Ureter (tissue), 1 donor: Measurements from ENCODE around the gene VAMP5. TPM values are rescaled to one million over a fixed set of nuclear protein-coding genes. Genes with fewer than 3 reads are reported as not detected.
"Not testable (repeated sequence)": the region's sequence is repeated elsewhere in the genome, so short reads cannot be mapped to it uniquely, and the experiment has no call there.

Experiments used
- DNase-seq: peaks from one replicate; pipeline ENCODE4 v3.0.0-alpha.2; 2020; ENCODE audit warnings: low spot score
- total RNA-seq: library from RNA; stranded (reverse); gene quantifications from one replicate; pipeline ENCODE4 v1.2.4, GENCODE V29; 2023
- donor health status: DM: yes; HTN: yes; CAD: no.

The VAMP5 gene
- total RNA-seq, 1 donor from 2014 or later = 32.8 TPM

DNA sequence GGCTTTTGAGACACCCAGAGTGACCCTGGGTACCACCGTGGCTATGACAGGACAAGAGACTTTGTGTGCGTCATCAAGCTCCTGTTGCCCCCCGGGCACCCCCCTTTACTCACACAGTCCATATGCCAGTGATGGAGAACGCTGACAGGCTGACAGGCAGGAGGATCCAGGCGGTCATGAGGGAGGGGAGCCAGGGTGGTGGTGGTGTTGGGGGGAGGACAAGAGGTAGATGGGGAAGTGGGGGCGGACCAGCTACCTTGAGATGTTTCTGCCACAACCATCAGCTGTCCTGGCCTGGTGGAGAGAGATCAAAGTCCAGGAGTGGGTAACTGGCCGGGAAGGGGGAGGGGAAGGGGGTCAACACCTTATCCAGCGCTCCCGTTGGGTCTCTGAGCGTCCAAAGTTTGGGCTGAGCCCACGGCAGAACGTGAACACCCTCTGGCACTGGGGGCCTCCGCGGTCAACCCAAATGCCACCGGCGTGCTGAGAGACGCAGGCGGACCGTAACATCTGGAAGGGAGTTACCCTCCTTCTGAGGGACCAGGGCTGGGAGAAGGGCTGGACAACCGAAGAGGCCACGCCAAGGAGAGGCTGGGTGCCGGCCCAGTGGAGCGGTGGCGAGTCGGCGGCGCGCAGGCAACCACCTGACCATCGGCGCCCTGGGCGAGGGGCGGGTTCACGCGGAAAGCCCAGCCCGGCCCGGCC lies 17.7 kb downstream of the VAMP5 start:
- peak; percentile 67 for DNase-seq

DNA sequence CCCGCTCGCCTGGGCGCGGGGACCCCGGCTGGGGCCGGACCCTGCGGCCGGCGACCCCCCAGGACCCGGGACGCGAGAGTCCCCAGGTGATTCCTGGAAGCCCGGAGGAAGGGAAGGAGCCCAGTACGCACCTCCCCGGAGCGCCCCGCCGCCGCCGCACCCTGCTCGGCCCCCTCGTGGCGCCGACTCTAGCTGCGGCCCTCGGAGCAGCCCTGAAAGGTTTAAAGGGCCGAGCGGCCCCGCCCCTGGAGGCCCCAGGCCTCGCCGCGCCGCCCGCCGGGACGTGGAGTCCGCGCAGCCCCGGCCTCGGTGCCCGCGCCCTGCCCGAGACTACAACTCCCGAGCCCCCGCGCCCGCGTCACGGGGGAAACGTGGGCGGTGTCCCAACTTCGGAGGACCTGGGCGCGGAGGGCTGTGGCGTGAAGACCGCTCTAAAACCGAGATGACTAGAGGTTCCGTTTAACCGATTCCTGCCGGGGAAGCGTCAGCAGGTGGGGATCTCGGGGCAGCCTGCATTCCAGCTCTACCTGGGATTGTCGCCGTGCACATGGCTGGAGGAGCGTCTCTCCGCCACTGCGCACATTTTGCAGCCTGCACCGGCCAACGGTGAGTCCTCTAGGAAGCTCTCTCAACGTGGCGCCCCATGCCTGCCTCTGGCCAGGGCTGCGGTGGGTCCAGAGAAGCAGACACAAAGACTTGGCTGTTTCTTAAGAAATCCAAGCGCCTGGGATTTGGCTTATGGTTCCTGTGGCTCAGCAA lies 18.4 kb downstream of the VAMP5 start, which contains the start of gene TMEM150A:
TMEM150A (minus strand) TSS at position 223 of the 759 bp plus-strand sequence. CDS start 750 bp downstream, outside the sequence.
- DNase-seq = peak; percentile 94

DNA sequence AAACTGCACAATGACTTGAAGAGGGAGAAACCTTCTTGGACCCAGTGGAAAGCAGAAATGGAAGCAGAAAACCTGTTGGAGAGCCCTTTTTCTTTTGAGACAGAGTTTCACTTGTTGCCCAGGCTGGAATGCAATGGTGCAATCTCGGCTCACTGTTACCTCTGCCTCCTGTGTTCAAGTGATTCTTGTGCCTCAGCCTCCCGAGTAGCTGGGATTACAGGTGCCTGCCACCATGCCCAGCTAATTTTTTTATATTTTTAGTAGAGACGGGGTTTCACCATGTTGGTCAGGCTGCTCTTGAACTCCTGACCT lies 19.9 kb downstream of the VAMP5 start:
- DNase-seq = not testable (repeated sequence)

DNA sequence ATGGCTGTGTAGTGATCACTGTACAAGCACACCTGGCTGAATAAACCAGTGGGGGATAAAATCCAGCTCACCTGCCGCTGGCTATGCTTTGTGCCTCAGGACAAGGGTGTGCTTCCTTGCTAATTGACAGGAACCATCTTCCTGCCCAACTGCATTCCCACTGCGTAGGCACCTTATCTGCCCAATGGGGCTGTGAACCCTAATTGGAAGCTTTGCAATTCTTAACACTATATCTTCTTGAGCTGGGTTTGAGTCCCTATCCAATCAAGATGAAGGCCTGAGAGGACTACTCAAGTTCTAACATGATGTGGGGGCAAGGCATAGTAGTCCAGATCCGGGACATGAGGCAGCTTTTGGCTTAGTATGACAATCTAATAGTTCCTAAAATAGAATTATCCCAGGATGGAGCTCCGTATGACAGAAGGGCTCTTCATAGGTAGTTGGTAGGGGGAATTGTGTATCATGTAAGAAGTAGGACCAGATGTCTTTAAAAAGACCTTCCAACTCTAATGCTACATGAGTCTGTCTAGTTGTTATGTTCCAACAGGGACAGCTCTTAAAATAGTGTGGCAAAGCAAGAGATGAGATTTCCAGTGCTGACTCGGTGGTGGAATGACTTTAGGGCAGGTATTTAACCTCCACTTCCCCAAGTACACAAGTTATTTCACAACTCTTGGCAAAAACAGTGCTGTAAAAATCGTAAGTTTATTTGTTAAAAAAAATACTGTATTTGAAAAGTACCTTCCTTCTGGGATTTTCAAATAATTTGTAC lies 20.5 kb downstream of the VAMP5 start:
- no peak for DNase-seq

DNA sequence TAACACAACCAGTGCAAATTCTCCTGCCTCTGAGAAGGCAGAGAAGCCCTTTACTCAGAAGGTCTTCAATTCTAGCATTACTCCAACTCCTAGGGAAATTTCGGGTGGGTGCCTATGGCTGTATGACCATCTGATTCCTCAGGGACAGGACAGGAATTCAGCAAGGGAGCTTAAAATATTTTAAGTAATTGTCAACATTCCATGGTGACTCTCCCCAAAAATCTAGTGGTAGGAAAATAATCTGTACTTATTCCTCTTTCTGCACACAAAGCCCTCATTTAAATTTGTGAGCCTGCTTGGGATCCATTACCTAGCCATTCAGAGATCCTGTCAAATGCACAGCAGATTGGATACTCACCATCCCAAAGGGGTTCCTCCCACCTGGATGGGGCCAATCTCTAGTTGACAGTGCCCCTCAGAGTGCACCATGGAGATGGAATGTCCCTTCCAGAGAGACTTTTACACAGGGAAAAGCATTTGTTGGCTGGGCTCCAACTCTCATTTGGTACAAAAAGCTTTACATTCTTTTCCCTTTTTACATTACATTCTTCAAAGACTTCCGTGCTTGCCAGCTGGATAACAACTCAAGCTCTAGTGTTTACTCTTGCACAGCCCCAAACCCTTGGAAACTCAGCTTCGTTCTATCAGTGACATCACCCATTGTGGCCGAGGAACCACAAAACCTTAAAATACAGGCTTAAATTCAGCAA lies 21.3 kb downstream of the VAMP5 start:
- no peak for DNase-seq

DNA sequence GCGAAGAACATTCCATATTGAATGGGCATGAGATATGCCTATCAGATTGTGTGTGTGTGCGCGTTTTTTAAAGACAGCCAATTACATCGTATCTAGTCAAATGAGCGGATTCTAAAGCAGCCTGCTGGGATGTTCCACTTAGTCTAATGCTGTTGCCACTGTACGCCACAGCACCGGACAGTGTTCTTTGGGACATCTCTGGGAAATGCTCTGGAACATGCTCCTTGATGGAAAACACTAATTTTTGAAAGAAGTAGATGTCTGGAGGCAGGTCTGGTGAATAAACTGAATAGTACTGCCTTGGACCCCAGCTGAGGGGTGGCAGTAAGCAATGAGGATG lies 21.9 kb downstream of the VAMP5 start:
- DNase-seq = no peak

DNA sequence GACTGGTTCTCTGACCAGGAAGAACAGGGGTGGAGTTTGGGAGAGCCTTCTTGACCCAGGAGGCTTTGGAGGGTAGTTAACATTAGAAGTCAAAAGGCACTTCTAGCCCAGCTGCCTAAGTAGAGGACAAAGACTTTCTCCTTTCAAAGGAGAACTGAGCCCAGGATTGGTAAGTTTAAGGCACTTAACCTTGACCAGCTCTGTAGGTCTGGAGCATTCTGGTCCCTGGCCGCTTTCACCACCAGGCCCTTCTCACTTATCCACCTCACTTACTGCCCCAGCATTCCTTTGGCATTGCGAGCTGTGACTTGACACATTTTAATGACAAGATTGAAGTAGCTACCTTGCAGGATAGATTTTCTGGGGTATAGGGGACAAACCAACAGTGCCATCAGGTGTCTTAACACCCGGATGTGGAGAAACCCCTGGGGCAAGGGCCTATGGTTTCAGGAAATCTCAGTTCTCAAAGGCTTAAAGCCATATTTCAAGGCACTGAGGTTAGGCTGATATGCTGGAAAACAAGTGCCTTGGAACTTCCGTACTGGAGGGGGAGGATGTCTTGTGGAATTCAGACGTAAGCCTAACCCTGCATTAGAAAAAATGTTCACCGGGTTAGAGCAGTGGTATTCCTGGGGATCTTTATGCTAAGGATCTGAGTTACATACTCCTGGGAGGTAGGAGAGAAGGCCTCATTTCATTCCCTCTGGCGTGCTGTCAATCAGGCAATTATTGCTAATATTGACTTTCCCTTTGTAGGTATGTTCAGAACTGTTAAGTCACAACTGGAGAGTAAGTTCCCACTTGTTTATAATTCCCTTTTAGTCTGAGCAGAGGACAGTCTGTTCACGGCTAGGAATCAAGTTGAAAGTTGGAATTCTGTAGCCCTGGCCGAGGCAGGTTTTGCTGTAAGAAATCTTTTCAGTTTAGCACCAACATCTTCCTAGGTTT lies 23.3 kb downstream of the VAMP5 start:
- no peak for DNase-seq

DNA sequence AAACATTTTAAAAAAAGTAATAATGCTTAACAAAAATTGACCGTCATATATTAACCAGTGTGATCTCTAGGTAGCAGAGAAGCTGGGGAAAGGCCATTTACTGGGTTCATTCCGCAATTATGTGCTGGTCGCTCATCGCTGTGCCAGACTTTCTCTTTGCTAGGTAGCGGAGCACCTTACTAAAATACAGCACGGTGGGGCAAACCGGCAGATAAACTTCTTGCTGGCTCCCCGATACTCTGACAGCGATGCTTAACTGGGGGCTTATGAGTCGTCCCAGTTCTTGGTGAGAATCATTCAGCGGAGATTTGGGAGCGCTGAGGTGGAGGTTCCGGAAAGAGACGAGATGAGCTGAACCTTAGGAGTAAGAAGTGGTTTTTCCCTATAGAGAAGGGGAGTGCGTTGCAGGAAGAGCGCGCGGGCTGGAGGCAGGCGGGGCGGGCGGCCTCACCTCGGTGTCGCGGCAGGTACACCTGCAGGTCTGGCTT lies 27.0 kb downstream of the VAMP5 start:
- no peak for DNase-seq

DNA sequence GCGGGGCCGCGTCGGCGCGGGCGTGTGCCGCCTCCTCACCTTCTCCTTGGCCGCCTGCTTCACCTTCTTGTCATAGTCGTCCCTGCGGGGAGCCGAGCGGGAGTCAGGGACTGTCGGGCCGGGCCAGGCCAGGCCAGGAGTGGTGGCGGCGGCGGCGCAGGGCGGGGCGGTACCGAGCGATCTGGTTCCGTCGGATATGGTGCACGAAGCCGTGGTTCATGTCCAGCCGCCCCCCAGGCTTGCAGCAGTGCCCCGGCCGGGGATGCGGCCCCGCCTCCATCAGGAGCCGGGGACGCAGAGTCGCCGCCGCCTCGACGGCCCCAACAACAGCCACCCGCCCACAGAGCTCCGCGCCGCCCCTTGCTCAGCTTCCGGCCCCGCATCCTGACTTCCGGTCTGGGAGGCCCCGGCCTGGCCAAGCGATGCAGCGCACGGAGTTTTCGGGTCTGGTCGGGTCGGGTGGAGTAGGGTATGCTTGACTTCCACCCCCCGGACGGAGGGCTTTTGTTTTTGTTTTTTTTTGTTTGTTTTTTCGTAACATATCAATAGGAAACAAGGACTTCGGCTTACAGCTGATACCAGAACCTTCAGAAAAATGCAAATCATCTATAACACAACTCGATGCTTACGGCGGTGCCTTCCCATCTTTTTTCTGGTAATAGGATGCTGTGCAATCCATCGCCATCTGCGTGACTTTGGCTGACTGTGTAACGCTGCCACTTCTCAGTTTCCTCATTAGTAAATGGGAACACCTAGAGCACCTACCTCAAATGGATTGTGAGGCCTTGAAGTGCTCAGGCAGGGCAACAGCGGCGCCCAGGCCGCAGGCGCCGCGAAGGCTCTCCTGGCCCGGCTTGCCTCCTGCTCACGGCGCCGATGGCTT lies 27.7 kb downstream of the VAMP5 start, which contains the start of gene C2orf68:
C2orf68 (minus strand) TSS at position 362 of the 883 bp plus-strand sequence; CDS start at position 280, 82 bp downstream.
- DNase-seq = peak; percentile 94

DNA sequence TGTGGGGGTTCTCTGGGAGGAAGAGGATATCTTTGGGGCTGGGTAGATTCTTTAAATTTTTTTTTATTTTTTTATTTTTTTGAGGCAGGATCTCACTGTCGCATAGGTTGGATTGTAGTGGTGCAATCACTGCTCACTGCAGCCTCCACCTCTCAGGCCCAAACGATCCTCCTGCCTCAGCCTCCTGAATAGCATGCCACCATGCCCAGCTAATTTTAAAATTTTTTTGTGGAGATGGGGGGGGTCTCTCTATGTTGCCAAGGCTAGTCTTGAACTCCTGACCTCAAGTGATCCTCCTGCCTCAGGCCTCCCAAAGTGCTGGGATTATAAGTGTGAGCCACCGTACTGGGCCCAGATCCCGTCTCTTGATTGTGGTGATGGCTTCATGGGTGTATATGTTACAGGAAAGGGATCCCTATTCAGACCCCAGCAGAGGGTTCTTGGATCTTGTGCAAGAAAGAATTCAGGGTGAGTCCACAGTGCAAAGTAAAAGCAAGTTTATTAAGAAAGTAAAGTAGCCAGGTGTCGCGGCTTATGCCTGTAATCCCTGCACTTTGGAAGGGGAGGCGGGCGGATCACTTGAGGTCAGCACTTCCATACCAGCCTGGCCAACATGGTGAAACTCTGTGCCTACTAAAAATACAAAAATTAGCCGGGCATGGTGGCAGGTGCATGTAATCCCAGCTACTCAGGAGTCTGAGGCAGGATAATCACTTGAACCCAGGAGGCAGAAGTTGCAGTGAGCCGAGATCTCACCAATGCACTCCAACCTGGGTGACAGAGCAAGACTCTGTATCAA lies 29.7 kb downstream of the VAMP5 start:
- no peak for DNase-seq

DNA sequence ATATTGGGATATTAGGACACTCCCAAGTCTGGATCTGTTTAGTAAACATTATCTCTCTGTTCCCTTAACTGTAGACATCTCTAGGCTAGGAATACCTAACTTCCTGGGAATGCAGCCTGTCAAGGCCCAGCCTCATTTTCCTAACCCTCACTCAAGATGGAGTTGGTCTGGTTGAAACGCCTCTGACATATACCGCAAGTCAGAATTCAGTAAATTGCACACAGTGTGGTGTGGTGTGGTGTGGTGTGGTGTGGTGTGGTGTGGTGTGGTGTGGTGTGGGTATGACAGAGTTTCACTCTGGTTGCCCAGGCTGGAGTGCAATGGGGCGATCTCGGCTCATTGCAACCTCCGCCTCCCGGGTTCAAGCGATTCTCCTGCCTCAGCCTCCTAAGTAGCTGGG lies 30.5 kb downstream of the VAMP5 start:
- DNase-seq = not testable (repeated sequence)

DNA sequence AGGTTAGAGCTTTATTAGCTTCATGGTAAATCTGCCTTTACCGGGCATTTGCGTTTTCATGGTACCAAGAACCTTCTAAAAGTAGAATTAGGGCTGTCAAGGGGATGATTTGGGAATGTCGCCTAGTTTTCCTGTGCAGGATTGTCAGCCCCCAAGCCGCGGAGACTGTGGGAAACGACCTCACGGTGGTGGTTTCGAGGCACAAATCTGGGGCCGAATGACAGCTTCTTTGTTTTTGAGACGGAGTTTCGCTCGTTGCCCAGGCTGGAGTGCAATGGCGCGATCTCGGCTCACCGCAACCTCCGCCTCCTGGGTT lies 31.1 kb downstream of the VAMP5 start:
- DNase-seq = no peak

DNA sequence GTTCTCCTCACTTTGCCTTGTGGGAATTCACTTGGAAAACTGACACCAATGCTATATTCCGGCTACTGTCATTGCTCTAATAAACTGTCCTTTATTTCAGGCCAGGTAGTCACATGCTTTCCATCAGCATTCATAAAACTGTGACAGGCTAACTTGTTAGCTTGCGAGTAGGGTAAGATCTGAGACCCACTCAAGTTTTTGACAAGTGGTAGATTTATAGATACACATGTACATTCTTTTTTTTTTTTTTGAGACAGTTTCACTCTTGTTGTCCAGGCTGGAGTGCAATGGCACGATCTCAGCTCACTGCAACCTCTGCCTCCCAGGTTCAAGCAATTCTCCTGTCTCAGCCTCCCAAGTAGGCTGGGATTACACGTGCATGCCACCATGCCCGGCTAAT lies 33.5 kb downstream of the VAMP5 start:
- DNase-seq = not testable (repeated sequence)

DNA sequence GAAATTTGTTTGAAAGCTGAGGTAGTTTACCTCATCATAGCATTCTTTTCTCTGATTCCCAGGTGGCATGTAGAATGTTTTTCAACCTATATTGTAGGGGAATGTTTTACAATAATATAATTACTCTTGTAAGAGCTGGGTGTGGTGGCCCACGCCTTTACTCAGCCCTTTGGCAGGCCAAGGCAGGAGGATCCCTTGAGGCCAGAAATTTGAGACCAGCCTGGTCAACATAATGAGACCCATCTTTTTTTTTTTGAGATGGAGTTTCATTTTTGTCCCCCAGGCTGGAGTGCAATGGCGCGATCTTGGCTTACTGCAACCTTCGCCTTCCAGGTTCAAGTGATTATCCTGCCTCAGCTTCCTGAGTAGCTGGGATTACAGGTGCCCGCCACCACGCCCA lies 35.4 kb downstream of the VAMP5 start:
- DNase-seq = no peak

DNA sequence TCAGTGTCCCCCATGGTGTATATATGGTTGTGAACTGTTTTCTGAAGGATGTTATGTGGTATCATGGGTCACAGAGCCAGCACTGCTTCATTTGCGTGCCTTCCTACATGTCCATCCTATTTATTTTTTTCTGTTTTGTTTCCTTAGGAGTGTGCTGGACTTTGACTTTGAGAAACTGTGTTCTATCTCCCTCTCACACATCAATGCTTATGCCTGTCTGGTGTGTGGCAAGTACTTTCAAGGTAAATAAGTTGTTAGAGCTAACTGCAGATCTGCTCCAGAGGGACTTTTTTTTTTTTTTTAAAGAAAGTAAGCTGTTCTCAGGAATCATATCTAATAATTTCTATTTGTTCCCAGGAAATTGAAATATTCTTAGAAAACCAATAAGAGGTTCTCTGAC lies 37.1 kb downstream of the VAMP5 start:
- no peak for DNase-seq

DNA sequence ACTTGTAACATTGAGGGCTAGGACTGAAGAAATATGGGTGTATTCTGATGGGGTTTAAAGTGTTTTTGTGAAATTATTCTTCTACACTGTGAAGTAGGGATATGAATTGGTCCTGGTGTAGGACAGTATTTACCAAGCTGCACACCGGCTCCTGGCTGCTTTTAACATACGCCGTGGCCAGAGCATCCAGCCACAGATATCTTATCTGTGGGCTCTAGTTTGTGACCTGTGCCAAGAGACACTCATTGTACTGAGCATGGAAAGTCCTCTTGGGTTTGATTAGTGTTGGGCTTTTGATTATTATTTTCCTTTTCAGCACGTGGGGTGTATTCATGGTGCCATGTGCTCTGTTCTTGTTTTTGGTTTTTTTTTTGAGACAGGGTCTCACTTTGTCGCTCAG lies 39.8 kb downstream of the VAMP5 start:
- no peak for DNase-seq

DNA sequence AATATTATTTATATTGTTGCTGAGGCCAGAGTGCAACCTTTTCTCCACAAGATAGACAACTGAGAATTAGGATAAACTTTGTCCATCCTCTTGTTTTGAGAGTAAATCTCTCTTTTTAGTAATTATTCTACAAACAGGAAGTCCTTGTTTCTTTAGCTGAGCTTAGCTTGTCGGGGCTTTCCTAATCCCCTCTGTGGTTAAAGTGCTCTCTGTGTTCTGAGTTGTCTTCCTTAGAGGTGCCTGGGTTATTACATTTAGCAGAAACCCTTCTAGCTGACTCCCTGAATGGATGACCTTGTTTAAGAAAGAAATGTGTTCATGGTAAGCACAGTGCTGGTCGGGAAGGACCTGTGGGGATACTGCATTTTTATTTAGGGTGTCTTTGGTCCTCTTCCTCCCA lies 44.4 kb downstream of the VAMP5 start:
- DNase-seq = no peak

DNA sequence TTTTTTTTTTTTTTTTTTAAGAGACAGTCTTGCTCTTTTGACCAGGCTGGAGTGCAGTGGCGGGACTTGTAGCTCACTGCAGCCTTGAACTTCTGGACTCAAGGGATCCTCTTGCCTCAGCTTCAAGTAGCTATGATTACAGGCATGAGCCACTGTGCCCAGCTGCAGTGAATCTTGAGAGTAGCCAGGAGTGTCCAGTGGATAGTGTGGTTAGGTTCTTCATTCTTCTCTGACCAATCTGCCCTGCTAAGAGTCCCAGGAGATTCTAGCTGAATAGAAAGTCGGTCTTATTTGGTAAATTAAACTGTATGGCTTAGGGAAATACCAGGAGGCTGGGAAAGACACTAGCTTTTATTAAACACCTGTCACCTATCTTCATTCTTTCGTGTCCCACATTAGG lies 47.1 kb downstream of the VAMP5 start:
- DNase-seq = no peak

DNA sequence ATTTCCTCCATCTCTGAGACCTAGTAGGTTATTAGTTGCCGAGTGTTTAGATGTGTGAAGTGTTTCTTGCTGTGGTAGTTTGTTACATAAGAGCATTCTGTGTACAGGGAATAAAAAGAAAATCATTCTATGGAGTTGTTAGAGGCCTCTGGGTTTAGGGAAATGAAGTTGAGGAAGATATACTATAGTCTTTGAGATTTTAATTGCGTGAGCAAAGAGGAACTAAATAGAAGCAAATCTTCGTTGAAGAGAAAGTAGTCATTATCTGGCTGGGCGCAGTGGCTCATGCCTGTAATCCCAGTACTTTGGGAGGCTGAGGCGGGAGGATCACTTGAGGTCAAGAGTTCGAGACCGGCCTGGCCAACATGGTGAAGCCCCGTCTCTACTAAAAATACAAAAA lies 50.8 kb downstream of the VAMP5 start:
- no peak for DNase-seq
